Loucy (cell line): ENCODE data around the gene HOXA9.

Experiments used
- H2AFZ ChIP-seq: fragments of 200-600 bp; sonication (generic); 2 replicates; pipeline ENCODE4 v1.6.0; 2016; ENCODE audit warnings: antibody characterized with exemption, mild to moderate bottlenecking, low read length, moderate library complexity
- H3F3A ChIP-seq: fragments of 200-600 bp; 2 replicates; pipeline ENCODE4 v1.6.0; 2016; ENCODE audit warnings: antibody characterized with exemption, low read depth, mild to moderate bottlenecking
- H3K27me3 ChIP-seq: fragments of 200-600 bp; sonication (generic); 2 replicates; pipeline ENCODE4 v1.6.1; 2014; ENCODE audit warnings: low read length, mild to moderate bottlenecking; ENCODE audit not compliant: insufficient read depth, poor library complexity, severe bottlenecking
- H3K36me3 ChIP-seq: fragments of 200-600 bp; sonication (generic); 2 replicates; pipeline ENCODE4 v1.6.1; 2016; ENCODE audit warnings: low read length; ENCODE audit not compliant: insufficient read depth
- H3K4me1 ChIP-seq: fragments of 200-600 bp; sonication (generic); 2 replicates; pipeline ENCODE4 v1.5.1; 2014; ENCODE audit warnings: low read length, mild to moderate bottlenecking; ENCODE audit not compliant: insufficient read depth, poor library complexity, severe bottlenecking
- H3K4me2 ChIP-seq: fragments of 200-600 bp; sonication (generic); 2 replicates; pipeline ENCODE4 v1.6.0; 2014; ENCODE audit warnings: antibody characterized with exemption, low read length, low read depth, mild to moderate bottlenecking; ENCODE audit not compliant: poor library complexity, severe bottlenecking
- H3K4me3 ChIP-seq: fragments of 200-600 bp; sonication (generic); 2 replicates; pipeline ENCODE4 v1.5.1; 2014; ENCODE audit warnings: low read length, mild to moderate bottlenecking, mixed read lengths; ENCODE audit not compliant: poor library complexity, severe bottlenecking
- H3K79me2 ChIP-seq: fragments of 200-600 bp; sonication (generic); 2 replicates; pipeline ENCODE4 v1.6.1; 2014; ENCODE audit warnings: low read length; ENCODE audit not compliant: insufficient read depth
- H3K9ac ChIP-seq: fragments of 200-600 bp; sonication (generic); 2 replicates; pipeline ENCODE4 v1.6.0; 2014; ENCODE audit warnings: mild to moderate bottlenecking, low read depth, low read length, moderate library complexity; ENCODE audit not compliant: poor library complexity, severe bottlenecking
- H3K9me2 ChIP-seq: fragments of 200-600 bp; sonication (generic); replicated peaks from 2 replicates; pipeline ENCODE4 v1.6.1; 2016; ENCODE audit warnings: low read depth, low read length, mixed read lengths
- H3K9me3 ChIP-seq: fragments of 200-600 bp; sonication (generic); 2 replicates; pipeline ENCODE4 v1.6.1; 2014; ENCODE audit warnings: mild to moderate bottlenecking, antibody characterized with exemption, low read length, low read depth; ENCODE audit not compliant: insufficient read depth
- H4K20me1 ChIP-seq: fragments of 200-600 bp; sonication (generic); 2 replicates; pipeline ENCODE4 v1.6.0; 2014; ENCODE audit warnings: antibody characterized with exemption, low read length, mild to moderate bottlenecking; ENCODE audit not compliant: insufficient read depth, poor library complexity, severe bottlenecking
- CTCF ChIP-seq: fragments of 200-600 bp; sonication (generic); conservative IDR thresholded peaks from 2 replicates; pipeline ENCODE4 v1.5.1; 2014; ENCODE audit warnings: mild to moderate bottlenecking, antibody characterized with exemption, low read length
- EZH2phosphoT487 ChIP-seq: fragments of 200-600 bp; IDR thresholded peaks from 2 replicates; pipeline ENCODE4 v1.6.1; 2018; ENCODE audit warnings: antibody characterized with exemption, mild to moderate bottlenecking, moderate library complexity, borderline replicate concordance

Gene HOXA9

DNA sequence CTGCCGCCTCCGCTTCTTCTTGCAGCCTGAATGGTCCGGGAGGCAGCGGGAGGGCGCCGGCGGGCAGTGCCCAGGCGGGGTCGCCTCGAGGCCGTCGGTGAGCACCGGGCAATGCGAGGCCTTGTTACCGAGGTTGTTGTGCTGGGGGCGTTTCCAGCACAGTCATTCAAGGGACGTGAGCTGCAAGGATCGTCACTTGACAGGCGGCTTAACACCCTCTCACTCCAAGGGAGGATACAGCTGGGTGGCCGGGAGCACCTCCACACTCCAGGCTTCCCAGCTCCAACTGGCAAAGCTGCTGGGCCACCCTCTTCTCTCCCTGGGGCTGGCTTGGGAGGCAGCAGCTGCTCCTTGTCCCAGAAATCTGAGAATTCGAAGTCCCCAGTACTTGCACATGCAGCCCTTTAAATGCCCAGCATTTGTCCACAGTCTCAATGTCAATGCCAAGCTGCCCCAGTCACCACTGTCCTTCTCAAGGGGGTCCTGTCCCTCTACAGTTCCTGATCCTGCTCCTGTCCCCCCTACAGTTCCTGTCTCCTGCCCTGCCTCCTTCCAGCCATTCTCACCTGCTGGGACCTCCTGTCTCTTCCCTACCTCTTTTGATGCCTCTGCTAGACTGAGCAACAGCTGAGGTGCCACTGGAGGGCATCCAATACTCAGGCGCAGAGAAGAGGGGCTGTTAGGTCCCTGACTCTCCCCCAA lies 24.1 kb upstream of the HOXA9 start:
- peaks cover 32% of the 10 kb centered on the region for H3K27me3 ChIP-seq
- H3K4me1 ChIP-seq, result peaks cover 51% of the 10 kb centered on the region
- no peak for TF ChIP-seq EZH2phosphoT487
- no peak for TF ChIP-seq CTCF
- H2AFZ ChIP-seq, result no peak overlapping the region
- no peaks in the 10 kb centered on the region for H3K9me3 ChIP-seq
- H3K79me2 ChIP-seq, result peaks cover 100% of the 10 kb centered on the region
- no peaks in the 10 kb centered on the region for H3F3A ChIP-seq
- peak overlapping the region; percentile 98 for H3K4me2 ChIP-seq
- H4K20me1 ChIP-seq, result peaks cover 35% of the 10 kb centered on the region
- H3K9ac ChIP-seq, result peak overlapping the region; percentile 99
- H3K9me2 ChIP-seq, result no peaks in the 10 kb centered on the region
- peak overlapping the region; percentile 91 for H3K4me3 ChIP-seq
- H3K36me3 ChIP-seq, result peaks cover 10% of the 10 kb centered on the region

- Histone ChIP-seq H3K27me3 (peaks cover 37% of the 10 kb centered on the region), H3K4me2 (peak overlapping the region; percentile 98)
Measured at GRCh38 chr7:27188386-27189294, 23.3 kb upstream of the HOXA9 start.

More at GRCh38 chr7:27188386-27189294, 23.3 kb upstream of the HOXA9 start:
- no peaks in the 10 kb centered on the region for H3K9me3 ChIP-seq
- H3K9me2 ChIP-seq, result no peaks in the 10 kb centered on the region
- H3F3A ChIP-seq, result no peaks in the 10 kb centered on the region
- peaks cover 29% of the 10 kb centered on the region for H4K20me1 ChIP-seq
- H3K79me2 ChIP-seq, result peaks cover 100% of the 10 kb centered on the region
- peaks cover 44% of the 10 kb centered on the region for H3K4me1 ChIP-seq
- peaks cover 3% of the 10 kb centered on the region; the same call in 1 of the 2 replicates for H3K36me3 ChIP-seq
- peak overlapping the region; percentile 91 for H3K4me3 ChIP-seq
- H2AFZ ChIP-seq, result no peak overlapping the region
- TF ChIP-seq CTCF (no peak; the same call in 1 of the 2 replicates), EZH2phosphoT487 (no peak)
- peak overlapping the region; percentile 99 for H3K9ac ChIP-seq
